Measurements from ENCODE around the gene CMTM8.

The CMTM8 gene

GRCh38 chr3:32305361-32305876 lies 66.9 kb downstream of the CMTM8 start:
- DNase-seq (ENCODE audit: low spot score), result no peak
- Histone ChIP-seq H3K4me3 (no peak overlapping the region), H3K27ac (no peak overlapping the region)
- TF ChIP-seq CTCF (IDR thresholded peaks at IDR 0.05), result no peak

- no peak overlapping the region for H3K4me3 ChIP-seq
- no peak for DNase-seq (ENCODE audit: low spot score)
- no peak overlapping the region for H3K27ac ChIP-seq
- no peak for TF ChIP-seq CTCF (IDR thresholded peaks at IDR 0.05)
Observed at GRCh38 chr3:32306072-32306471, 67.6 kb downstream of the CMTM8 start.

- no peak for DNase-seq (ENCODE audit: low spot score)
- no peak for TF ChIP-seq CTCF (IDR thresholded peaks at IDR 0.05)
- H3K4me3 ChIP-seq, result no peak overlapping the region
- no peak overlapping the region for H3K27ac ChIP-seq
Observed at GRCh38 chr3:32307591-32307990, 69.1 kb downstream of the CMTM8 start.

- no peak overlapping the region for H3K27ac ChIP-seq
- DNase-seq (ENCODE audit: low spot score), result no peak
- H3K4me3 ChIP-seq, result no peak overlapping the region
- no peak for TF ChIP-seq CTCF (IDR thresholded peaks at IDR 0.05)
Observed at GRCh38 chr3:32308378-32308777, 69.9 kb downstream of the CMTM8 start.

GRCh38 chr3:32309654-32310242 lies 71.3 kb downstream of the CMTM8 start:
- H3K27ac ChIP-seq, result no peak overlapping the region
- no peak overlapping the region for H3K4me3 ChIP-seq
- TF ChIP-seq CTCF (IDR thresholded peaks at IDR 0.05), result no peak
- no peak for DNase-seq (ENCODE audit: low spot score)

GRCh38 chr3:32310336-32310735 lies 71.9 kb downstream of the CMTM8 start:
- no peak overlapping the region for H3K4me3 ChIP-seq
- no peak overlapping the region for H3K27ac ChIP-seq
- TF ChIP-seq CTCF (IDR thresholded peaks at IDR 0.05), result no peak
- DNase-seq (ENCODE audit: low spot score), result no peak

Measured in coronary artery (tissue), 2 donors.